Measurements from ENCODE around the gene TMEM30B. TPM values are rescaled to one million over a fixed set of nuclear protein-coding genes. Genes with fewer than 3 reads are reported as not detected.

The TMEM30B gene
- total and polyA plus RNA-seq, 10 of the 15 experiments (the other 5 are each of a cell fraction or from before 2014, with no cell fraction given): 0.10 TPM; not detected in 9

DNA sequence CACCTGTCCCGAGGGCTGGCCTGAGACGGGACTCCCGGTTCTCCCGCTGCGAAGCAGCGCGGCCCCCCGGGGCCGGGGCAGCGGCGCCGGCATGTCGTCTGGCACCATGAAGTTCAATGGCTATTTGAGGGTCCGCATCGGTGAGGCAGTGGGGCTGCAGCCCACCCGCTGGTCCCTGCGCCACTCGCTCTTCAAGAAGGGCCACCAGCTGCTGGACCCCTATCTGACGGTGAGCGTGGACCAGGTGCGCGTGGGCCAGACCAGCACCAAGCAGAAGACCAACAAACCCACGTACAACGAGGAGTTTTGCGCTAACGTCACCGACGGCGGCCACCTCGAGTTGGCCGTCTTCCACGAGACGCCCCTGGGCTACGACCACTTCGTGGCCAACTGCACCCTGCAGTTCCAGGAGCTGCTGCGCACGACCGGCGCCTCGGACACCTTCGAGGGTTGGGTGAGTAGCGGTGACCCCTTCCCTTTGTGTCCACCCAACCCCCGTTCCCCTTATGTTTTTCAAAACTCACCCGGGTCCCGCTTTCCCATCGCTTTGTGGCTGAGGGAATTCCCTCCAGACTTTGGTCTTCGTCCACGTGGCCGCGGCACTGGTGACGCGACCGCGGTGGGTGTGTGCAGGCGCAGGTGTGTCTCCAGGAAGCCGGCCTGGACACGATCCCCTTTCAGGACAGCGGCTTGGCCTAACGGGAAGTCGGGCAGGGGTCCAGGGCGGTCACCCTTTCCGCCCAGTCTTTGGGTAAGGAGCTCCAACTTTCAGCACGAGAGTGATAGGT is 41.1 kb upstream of the TMEM30B start (continued):
- TF ChIP-seq, protein P1, sequence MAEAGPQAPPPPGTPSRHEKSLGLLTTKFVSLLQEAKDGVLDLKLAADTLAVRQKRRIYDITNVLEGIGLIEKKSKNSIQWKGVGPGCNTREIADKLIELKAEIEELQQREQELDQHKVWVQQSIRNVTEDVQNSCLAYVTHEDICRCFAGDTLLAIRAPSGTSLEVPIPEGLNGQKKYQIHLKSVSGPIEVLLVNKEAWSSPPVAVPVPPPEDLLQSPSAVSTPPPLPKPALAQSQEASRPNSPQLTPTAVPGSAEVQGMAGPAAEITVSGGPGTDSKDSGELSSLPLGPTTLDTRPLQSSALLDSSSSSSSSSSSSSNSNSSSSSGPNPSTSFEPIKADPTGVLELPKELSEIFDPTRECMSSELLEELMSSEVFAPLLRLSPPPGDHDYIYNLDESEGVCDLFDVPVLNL (IDR thresholded peaks at IDR 0.05; ENCODE audit: low read depth, low read length): no peak
- TF ChIP-seq PAX8 (IDR thresholded peaks at IDR 0.05): no peak
- peak; percentile 37 to 48; a peak in 3 of 4 replicates for TF ChIP-seq IKZF2 (IDR thresholded peaks at IDR 0.05)
- TF ChIP-seq, protein P2, sequence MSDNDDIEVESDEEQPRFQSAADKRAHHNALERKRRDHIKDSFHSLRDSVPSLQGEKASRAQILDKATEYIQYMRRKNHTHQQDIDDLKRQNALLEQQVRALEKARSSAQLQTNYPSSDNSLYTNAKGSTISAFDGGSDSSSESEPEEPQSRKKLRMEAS (IDR thresholded peaks at IDR 0.05; ENCODE audit: low read depth, low read length): peak; percentile 17; the same call in 1 of the 2 replicates
- no peak for TF ChIP-seq NR2F1 (conservative IDR thresholded peaks at IDR 0.05)
- TF ChIP-seq GABPA (IDR thresholded peaks at IDR 0.05; ENCODE audit: low read depth): no peak
- TF ChIP-seq CEBPB (IDR thresholded peaks at IDR 0.05; ENCODE audit: borderline replicate concordance in 1 of 2, low read depth in 2 of 2, low read length in 2 of 2): no peak
- TF ChIP-seq KAT2A (conservative IDR thresholded peaks at IDR 0.05; ENCODE audit: control insufficient read depth, low read depth, low read length): no peak
- TF ChIP-seq SRF (IDR thresholded peaks at IDR 0.05; ENCODE audit: low read depth in 2 of 2, low read length in 2 of 2): no peak
- TF ChIP-seq, protein P3, sequence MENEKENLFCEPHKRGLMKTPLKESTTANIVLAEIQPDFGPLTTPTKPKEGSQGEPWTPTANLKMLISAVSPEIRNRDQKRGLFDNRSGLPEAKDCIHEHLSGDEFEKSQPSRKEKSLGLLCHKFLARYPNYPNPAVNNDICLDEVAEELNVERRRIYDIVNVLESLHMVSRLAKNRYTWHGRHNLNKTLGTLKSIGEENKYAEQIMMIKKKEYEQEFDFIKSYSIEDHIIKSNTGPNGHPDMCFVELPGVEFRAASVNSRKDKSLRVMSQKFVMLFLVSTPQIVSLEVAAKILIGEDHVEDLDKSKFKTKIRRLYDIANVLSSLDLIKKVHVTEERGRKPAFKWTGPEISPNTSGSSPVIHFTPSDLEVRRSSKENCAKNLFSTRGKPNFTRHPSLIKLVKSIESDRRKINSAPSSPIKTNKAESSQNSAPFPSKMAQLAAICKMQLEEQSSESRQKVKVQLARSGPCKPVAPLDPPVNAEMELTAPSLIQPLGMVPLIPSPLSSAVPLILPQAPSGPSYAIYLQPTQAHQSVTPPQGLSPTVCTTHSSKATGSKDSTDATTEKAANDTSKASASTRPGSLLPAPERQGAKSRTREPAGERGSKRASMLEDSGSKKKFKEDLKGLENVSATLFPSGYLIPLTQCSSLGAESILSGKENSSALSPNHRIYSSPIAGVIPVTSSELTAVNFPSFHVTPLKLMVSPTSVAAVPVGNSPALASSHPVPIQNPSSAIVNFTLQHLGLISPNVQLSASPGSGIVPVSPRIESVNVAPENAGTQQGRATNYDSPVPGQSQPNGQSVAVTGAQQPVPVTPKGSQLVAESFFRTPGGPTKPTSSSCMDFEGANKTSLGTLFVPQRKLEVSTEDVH (IDR thresholded peaks at IDR 0.05; ENCODE audit: low read depth, partially characterized antibody): no peak
- TF ChIP-seq NFIC (IDR thresholded peaks at IDR 0.05; ENCODE audit: low read depth, low read length): no peak
- no peak for TF ChIP-seq YBX1 (IDR thresholded peaks at IDR 0.05)
- TF ChIP-seq, protein P4, sequence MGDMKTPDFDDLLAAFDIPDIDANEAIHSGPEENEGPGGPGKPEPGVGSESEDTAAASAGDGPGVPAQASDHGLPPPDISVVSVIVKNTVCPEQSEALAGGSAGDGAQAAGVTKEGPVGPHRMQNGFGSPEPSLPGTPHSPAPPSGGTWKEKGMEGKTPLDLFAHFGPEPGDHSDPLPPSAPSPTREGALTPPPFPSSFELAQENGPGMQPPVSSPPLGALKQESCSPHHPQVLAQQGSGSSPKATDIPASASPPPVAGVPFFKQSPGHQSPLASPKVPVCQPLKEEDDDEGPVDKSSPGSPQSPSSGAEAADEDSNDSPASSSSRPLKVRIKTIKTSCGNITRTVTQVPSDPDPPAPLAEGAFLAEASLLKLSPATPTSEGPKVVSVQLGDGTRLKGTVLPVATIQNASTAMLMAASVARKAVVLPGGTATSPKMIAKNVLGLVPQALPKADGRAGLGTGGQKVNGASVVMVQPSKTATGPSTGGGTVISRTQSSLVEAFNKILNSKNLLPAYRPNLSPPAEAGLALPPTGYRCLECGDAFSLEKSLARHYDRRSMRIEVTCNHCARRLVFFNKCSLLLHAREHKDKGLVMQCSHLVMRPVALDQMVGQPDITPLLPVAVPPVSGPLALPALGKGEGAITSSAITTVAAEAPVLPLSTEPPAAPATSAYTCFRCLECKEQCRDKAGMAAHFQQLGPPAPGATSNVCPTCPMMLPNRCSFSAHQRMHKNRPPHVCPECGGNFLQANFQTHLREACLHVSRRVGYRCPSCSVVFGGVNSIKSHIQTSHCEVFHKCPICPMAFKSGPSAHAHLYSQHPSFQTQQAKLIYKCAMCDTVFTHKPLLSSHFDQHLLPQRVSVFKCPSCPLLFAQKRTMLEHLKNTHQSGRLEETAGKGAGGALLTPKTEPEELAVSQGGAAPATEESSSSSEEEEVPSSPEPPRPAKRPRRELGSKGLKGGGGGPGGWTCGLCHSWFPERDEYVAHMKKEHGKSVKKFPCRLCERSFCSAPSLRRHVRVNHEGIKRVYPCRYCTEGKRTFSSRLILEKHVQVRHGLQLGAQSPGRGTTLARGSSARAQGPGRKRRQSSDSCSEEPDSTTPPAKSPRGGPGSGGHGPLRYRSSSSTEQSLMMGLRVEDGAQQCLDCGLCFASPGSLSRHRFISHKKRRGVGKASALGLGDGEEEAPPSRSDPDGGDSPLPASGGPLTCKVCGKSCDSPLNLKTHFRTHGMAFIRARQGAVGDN (IDR thresholded peaks at IDR 0.05): 0 out of 2 replicates have a peak, but pooled peaks have one; percentile 33
- no peak; a peak in 1 of 4 replicates for TF ChIP-seq BHLHE40 (IDR thresholded peaks at IDR 0.05; ENCODE audit: borderline replicate concordance in 1 of 2, low read depth in 2 of 2, low read length in 1 of 2)
- TF ChIP-seq RCOR1 (conservative IDR thresholded peaks at IDR 0.05; ENCODE audit: low read depth, low read length): no peak
- TF ChIP-seq LARP7 (IDR thresholded peaks at IDR 0.05): peak; percentile 37; the same call in 1 of the 2 replicates
- TF ChIP-seq RELA (IDR thresholded peaks at IDR 0.05; ENCODE audit: borderline replicate concordance, partially characterized antibody): no peak
- TF ChIP-seq RUNX3 (IDR thresholded peaks at IDR 0.05; ENCODE audit: low read length): peak; percentile 36; the same call in 1 of the 2 replicates
- TF ChIP-seq TARDBP (IDR thresholded peaks at IDR 0.05; ENCODE audit: borderline replicate concordance): no peak
- TF ChIP-seq EGR1 (IDR thresholded peaks at IDR 0.05; ENCODE audit: borderline replicate concordance in 1 of 2, low read depth in 2 of 2, low read length in 2 of 2): no peak
